OCI-LY1 (cell line): ENCODE data around the gene ARFGAP3.

Experiments used
- EZH2 ChIP-seq: fragments of 200-600 bp; sonication (generic), shearing (Covaris generic); IDR thresholded peaks from 2 replicates; pipeline ENCODE4 v1.8.0; 2017; ENCODE audit warnings: borderline replicate concordance, mixed run types, mild to moderate bottlenecking, antibody characterized with exemption, low read length, moderate library complexity, mixed read lengths
- TF ChIP-seq, protein P1 (sequence below): fragments of 200-600 bp; sonication (generic), shearing (Covaris generic); IDR thresholded peaks from 2 replicates; pipeline ENCODE4 v1.5.1; 2017; ENCODE audit warnings: mild to moderate bottlenecking, antibody characterized with exemption, low read length, moderate library complexity, mixed read lengths

GRCh38 chr22:42825796-42826195, 31.3 kb downstream of the ARFGAP3 start:
- TF ChIP-seq, protein P1, sequence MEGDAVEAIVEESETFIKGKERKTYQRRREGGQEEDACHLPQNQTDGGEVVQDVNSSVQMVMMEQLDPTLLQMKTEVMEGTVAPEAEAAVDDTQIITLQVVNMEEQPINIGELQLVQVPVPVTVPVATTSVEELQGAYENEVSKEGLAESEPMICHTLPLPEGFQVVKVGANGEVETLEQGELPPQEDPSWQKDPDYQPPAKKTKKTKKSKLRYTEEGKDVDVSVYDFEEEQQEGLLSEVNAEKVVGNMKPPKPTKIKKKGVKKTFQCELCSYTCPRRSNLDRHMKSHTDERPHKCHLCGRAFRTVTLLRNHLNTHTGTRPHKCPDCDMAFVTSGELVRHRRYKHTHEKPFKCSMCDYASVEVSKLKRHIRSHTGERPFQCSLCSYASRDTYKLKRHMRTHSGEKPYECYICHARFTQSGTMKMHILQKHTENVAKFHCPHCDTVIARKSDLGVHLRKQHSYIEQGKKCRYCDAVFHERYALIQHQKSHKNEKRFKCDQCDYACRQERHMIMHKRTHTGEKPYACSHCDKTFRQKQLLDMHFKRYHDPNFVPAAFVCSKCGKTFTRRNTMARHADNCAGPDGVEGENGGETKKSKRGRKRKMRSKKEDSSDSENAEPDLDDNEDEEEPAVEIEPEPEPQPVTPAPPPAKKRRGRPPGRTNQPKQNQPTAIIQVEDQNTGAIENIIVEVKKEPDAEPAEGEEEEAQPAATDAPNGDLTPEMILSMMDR, result no peak
- TF ChIP-seq EZH2, result no peak
